Loucy (cell line): ENCODE data around the gene BRD9.

Experiments used
- EZH2phosphoT487 ChIP-seq: fragments of 200-600 bp; IDR thresholded peaks from 2 replicates; pipeline ENCODE4 v1.6.1; 2018; ENCODE audit warnings: antibody characterized with exemption, mild to moderate bottlenecking, moderate library complexity, borderline replicate concordance
- TF ChIP-seq, protein P1 (sequence below): fragments of 200-600 bp; sonication (generic); conservative IDR thresholded peaks from 2 replicates; pipeline ENCODE4 v1.5.1; 2014; ENCODE audit warnings: mild to moderate bottlenecking, antibody characterized with exemption, low read length

DNA sequence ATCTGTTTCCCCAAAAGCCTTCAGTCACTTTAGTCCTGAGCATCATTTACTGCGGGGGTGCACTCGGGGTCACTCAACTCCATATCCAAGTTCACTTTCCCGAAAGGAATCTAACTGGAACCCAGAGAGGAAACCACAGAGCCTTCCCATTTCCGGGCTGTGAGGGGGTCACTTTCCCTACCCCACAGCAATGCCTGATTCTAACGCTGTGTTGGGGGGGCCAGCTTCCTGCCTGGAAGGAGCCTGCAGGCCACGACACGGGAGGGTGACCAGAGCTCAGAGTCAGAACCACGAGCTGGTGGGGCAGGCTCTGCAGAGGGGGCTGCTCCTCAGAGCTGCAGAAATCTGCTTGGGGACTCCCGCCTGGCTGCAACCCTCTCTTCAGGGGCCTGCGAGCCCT lies 20.3 kb downstream of the BRD9 start:
- TF ChIP-seq, protein P1, sequence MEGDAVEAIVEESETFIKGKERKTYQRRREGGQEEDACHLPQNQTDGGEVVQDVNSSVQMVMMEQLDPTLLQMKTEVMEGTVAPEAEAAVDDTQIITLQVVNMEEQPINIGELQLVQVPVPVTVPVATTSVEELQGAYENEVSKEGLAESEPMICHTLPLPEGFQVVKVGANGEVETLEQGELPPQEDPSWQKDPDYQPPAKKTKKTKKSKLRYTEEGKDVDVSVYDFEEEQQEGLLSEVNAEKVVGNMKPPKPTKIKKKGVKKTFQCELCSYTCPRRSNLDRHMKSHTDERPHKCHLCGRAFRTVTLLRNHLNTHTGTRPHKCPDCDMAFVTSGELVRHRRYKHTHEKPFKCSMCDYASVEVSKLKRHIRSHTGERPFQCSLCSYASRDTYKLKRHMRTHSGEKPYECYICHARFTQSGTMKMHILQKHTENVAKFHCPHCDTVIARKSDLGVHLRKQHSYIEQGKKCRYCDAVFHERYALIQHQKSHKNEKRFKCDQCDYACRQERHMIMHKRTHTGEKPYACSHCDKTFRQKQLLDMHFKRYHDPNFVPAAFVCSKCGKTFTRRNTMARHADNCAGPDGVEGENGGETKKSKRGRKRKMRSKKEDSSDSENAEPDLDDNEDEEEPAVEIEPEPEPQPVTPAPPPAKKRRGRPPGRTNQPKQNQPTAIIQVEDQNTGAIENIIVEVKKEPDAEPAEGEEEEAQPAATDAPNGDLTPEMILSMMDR: no peak
- no peak for TF ChIP-seq EZH2phosphoT487
